22Rv1 (cell line): ENCODE results near the gene SPSB2.
"Not testable (repeated sequence)": the region's sequence is repeated elsewhere in the genome, so short reads cannot be mapped to it uniquely, and the experiment has no call there.

Experiments used
- H3K27ac ChIP-seq: fragments of 450-650 bp; 2 replicates; pipeline ENCODE4 v1.5.1; 2017
- ZFX ChIP-seq: fragments of 450-650 bp; IDR thresholded peaks from 2 replicates; pipeline ENCODE4 v1.6.1; 2017; ENCODE audit warnings: antibody characterized with exemption, borderline replicate concordance
- TF ChIP-seq, protein P1 (sequence below): fragments of 450-650 bp; IDR thresholded peaks from 2 replicates; pipeline ENCODE4 v1.5.1; 2017; ENCODE audit warnings: mild to moderate bottlenecking

SPSB2 gene

DNA sequence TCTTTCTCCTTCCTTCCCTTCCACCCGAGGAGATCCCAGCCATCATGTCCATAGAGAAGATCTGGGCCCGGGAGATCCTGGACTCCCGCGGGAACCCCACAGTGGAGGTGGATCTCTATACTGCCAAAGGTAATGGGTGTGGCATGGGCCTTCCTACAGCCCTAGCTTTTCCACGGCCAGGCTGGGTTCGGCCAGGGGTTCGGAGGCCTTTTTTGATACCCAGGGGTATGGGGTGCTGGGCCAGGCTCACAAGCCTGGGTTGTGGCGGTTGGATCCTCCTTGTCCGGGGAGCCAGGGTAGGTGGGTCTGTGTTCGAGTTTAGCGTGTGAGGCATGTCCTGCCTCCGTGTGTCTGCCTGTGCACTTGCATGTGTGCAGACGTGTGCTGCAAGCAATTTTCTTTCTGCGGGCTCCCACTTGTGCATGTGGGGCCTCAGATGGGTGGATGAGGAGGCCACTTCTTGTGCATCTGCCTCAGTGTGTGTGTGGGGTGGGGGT lies 42.7 kb upstream of the SPSB2 start:
- no peak for TF ChIP-seq ZFX
- TF ChIP-seq, protein P1, sequence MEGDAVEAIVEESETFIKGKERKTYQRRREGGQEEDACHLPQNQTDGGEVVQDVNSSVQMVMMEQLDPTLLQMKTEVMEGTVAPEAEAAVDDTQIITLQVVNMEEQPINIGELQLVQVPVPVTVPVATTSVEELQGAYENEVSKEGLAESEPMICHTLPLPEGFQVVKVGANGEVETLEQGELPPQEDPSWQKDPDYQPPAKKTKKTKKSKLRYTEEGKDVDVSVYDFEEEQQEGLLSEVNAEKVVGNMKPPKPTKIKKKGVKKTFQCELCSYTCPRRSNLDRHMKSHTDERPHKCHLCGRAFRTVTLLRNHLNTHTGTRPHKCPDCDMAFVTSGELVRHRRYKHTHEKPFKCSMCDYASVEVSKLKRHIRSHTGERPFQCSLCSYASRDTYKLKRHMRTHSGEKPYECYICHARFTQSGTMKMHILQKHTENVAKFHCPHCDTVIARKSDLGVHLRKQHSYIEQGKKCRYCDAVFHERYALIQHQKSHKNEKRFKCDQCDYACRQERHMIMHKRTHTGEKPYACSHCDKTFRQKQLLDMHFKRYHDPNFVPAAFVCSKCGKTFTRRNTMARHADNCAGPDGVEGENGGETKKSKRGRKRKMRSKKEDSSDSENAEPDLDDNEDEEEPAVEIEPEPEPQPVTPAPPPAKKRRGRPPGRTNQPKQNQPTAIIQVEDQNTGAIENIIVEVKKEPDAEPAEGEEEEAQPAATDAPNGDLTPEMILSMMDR = no peak
- H3K27ac ChIP-seq = peak overlapping the region; percentile 82

DNA sequence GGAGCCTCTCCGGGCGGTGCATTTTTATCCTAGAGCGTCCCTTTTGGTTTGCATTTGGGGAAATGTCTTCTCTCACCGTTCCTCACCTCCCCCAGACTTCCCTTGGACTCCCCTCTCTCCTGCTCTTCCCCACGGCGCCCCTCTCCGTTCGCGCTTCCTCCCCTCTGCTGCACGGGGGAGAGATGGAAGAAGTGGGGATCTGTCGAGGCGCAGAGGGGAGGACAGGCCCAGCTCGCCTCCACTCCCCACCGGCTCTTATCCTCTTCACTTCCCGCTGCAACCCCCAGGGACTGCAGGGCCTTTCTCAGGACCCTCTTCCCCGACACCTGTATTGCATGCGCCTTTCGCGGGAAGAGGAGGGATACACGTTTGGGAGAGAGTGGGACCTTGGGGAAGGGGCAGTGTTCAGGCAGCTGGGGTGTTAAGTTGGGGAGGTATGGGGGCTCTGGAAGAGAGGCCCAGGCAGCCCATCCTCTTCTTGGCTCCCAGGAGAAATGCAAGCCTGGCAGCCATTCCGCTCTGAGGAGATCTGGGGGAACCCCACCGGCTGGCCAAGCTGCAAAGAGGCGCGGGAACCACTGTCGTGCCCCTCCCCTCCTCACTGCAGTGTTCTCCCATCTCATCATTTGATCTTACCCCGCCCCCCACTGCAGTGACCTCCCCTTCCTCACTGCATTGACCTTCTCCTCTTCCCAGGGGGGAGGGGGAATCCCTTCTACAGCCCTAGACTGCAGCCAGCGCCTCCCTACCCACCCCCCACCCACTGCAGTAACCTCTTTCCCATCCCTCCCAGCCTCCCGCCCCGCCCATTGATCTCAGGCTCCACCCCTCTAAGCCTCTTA lies 42.1 kb upstream of the SPSB2 start:
- TF ChIP-seq, protein P1 = no peak
- TF ChIP-seq ZFX = no peak
- H3K27ac ChIP-seq = peak overlapping the region; percentile 82

DNA sequence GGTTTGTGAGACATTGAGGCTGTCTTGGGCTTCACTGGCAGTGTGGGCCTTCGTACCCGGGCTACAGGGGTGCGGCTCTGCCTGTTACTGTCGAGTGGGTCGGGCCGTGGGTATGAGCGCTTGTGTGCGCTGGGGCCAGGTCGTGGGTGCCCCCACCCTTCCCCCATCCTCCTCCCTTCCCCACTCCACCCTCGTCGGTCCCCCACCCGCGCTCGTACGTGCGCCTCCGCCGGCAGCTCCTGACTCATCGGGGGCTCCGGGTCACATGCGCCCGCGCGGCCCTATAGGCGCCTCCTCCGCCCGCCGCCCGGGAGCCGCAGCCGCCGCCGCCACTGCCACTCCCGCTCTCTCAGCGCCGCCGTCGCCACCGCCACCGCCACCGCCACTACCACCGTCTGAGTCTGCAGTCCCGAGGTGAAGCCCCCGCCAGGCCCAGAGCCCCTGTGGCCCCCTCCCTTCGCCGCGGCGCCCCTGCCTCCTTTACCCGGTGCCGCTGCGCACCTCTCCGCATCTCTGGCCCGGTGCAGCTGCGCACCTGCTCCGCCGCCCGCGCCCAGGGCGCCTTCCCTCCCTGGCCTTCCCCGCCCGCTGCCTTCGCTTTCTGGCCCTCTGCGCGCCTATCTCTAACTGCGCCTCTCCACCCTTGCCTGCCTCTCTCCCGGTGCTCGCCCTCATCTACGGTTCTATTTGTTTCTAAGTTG lies 41.3 kb upstream of the SPSB2 start, which contains the start of gene ENO2:
Gene ENO2 (plus strand): TSS at position 335 of the 701 bp plus-strand sequence. CDS start 1,253 bp downstream, outside the sequence.
- no peak for TF ChIP-seq ZFX
- TF ChIP-seq, protein P1 = peak; percentile 21; the same call in 1 of the 2 replicates
- H3K27ac ChIP-seq = peak within 1 kb of the TSS; percentile 82

DNA sequence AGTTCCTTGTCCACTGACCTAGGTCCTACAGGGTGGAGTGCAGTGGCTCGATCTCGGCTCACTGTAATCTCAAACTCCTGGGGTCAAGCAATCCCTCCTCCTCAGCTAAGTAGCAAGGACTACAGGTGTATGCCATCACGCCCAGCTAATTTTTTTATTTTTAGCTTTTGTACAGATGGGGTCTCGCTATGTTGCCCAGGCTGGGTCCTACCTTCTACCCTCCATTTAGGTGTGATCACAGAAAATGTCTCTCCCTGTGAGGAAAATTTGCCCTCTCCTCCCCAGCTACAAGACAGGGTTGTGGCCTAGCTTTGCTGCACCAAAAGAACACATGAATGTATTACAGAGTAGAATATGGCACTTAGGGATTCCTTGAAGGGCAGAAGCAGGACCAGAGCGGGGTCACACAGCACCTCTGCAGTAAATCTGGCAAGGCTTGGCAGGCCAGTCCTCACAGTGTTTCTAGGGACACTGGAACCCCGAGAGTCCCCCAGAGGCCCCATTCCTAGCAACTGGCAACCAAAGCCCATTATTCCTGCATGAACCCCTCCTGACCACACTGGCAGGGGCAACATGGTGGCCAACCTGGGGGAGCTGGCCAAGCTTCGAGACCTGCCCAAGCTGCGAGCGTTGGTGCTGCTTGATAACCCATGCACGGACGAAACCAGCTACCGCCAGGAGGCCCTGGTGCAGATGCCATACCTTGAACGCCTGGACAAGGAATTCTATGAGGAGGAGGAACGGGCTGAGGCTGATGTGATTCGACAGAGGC lies 39.2 kb upstream of the SPSB2 start:
- H3K27ac ChIP-seq = no peak overlapping the region
- TF ChIP-seq, protein P1 = no peak
- TF ChIP-seq ZFX = no peak

DNA sequence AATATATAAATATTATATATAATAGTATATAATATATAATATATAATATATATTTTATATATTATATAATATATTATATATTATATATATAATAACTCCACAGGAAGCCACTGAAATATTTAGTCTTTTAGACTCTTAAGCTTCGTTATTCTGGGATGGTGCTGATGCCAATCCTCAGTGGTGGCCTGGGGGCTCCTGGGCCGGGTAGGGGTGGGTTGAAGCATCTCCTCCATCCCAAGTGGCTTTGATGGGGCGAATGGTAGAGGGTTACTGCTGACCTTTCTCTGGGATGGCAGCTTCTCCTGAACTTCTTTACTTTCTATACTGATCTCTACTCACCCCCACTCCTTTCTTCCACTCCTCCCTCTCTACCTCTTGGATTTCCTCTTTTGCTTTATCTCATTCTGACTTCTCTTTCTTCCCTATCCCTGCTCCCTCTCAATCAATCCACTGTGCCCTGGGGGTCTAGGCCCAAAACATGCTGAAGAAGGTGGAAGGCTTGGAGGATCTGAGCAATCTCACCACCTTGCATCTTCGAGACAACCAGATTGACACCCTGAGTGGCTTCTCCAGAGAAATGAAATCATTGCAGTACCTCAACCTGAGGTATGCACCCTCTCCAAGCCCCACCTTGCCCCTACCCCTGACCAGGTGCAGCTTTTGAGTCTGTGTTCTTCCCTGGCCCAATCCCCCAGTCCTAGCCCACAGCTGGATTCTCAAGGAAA lies 36.5 kb upstream of the SPSB2 start:
- TF ChIP-seq, protein P1 = no peak
- no peak for TF ChIP-seq ZFX
- no peak overlapping the region for H3K27ac ChIP-seq

DNA sequence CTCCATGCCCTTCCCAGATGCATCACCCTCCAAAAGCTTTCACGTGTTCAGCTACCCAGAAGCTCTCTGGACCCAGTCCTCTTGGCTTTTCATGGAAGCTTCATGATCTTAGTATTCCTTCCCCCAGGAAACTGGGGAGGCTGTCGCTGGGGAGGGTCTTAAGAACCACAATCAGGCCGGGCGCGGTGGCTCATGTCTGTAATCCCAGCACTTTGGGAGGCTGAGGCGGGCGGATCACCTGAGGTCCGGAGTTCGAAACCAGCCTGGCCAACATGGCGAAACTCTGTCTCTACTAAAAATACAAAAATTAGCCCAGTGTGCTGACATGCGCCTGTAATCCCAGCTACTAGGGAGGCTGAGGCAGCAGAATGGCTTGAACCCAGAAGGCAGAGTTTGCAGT lies 35.0 kb upstream of the SPSB2 start:
- not testable (repeated sequence) for H3K27ac ChIP-seq
